Superior temporal gyrus (tissue), 1 donor: ENCODE results near the gene PDZD8.
"Not testable (repeated sequence)": the region's sequence is repeated elsewhere in the genome, so short reads cannot be mapped to it uniquely, and the experiment has no call there.

Experiments
- DNase-seq: peaks from one replicate; pipeline ENCODE4 v3.0.0-alpha.2; 2016; ENCODE audit errors: extremely low spot score

PDZD8 gene

DNA sequence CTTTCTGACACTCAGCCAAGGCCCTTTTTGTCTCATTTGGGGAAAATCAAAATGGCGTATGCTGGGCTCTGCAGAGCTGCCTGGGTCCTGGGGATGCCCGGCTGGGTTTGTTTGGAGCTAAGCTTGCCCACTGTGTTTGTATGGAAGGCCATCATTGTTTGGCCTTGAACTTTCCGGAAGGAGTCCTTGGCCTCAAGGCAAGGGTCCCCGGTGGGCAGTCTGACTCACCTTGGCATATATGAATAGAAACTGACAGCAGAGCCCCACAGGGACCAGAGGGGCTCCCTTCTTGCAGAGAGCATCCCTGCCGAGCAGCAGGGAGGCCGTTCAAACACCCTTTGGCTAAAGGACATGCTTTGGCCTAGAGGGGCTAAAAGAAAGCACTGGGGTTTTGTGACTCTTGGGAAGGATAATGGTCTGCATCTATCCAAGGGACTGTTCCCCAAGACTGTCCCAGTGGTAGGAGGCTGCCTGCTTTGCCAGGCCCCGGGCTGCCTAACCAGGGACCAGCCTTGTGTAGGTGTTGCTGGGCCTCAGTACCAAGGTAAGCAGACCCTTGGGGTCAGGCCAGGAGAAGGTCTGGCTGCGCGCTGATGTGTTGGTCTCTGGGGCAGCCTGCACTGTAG is 119.3 kb downstream of the PDZD8 start:
- DNase-seq: no peak

DNA sequence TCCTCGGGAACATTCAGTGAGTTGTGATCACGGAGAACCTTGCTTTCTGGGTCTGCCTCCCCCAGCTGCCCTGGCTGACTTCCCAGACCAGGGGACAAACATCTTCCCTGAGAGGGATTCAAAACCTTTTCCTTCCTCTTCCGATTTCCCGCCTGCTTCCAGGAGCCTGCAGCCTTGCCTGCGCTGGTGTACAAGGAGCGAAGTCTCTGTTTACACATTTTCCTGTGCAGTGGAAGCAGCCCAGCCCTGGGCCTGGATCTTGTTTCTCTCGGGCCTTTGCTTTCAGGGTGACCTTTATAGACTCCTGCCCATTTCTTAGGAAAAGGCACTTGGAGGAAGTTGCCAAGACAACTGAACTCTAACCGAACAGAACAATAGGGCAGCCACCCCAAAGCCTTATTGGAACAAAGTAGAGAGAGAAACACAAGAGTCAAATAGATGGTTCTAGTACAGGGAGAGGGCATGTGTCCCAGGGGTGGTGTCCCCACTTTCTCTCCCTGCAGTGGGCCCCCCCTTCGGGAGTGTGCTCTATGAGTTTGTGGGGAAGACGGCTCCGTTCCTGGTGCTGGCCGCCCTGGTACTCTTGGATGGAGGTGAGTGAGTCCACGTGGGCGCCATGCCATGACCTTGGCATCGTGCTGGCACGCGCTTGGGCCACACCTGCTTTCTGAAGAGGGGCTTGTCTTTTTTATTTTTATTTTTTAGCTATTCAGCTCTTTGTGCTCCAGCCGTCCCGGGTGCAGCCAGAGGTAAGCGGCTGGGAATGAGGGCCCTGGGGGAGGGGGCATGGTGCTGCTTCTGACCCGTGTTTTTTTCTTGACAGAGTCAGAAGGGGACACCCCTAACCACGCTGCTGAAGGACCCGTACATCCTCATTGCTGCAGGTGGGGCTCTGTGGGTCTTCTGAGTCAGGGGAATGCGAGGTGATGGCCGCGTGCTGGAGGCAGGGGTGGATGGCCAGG is 120.2 kb downstream of the PDZD8 start:
- DNase-seq: no peak

GRCh38 chr10:117254338-117254737 is 120.9 kb downstream of the PDZD8 start:
- DNase-seq: no peak

DNA sequence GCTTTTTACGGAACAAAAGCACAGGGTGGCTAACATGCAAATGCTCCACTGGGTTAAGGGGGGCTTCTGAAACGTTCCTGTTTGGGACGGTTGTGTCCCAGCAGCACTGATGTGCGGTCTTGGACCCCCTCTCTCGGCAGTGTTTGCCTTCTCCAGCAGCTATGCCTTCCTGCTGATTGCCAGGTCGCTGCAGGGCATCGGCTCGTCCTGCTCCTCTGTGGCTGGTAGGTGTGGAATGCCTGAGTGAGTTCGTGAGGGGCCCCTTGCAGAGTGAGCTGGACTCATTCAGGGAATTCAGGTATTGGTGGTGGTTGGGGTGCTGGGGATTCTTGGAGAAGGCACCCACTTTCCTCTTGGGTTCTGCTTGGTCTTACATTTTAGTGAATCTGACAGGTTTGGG is 121.3 kb downstream of the PDZD8 start:
- DNase-seq: no peak

GRCh38 chr10:117250411-117250810 is 124.8 kb downstream of the PDZD8 start:
- no peak for DNase-seq

DNA sequence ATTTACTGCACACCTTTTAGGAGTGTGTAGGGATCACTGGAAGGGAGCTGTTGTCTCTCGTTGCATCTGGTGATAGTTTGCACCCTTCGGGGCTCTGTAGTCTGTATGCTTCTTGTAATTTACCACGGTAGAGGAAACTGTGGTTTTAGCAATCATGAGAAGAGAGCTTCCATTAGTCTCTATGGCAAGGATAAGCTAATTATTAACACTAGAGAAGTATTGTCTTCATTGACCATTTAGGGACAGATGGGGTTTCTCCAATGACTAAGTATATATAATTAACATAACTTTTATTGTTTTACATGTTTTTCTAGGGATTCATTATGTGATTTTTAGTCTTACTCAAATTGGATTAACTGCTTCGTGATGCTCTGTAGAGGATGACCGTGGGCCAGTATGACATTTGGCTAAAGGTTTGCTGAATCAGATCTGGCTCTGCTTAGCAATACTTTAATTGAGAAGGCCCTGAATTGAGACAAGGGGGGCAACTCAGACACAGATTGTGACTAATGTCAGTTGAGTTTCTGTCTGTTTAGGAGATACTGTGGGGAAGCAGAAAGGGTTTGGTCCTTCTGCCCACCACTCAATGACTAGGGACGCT is 125.6 kb downstream of the PDZD8 start:
- no peak for DNase-seq

- no peak for DNase-seq
These were observed 126.3 kb downstream of the PDZD8 start for GRCh38 chr10:117248750-117249465.

- no peak for DNase-seq
These were observed 128.1 kb downstream of the PDZD8 start for GRCh38 chr10:117246997-117247671.

DNA sequence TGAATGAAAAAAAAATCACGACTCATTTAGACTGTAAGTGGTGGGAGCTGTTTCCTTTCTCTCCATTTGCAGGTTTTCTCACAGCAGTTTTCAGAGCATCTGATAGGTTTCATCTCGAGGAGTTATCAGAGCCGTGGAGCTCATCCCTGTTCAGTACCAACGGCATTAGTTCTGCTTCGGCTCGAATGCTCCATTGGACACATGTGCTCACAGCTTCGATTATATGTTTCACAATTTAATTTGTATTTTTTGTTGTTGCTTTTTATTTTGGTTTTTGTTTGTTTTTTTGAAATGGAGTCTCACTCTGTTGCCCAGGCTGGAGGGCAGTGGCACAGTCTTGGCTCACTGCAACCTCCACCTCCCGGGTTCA is 132.8 kb downstream of the PDZD8 start:
- DNase-seq: no peak

DNA sequence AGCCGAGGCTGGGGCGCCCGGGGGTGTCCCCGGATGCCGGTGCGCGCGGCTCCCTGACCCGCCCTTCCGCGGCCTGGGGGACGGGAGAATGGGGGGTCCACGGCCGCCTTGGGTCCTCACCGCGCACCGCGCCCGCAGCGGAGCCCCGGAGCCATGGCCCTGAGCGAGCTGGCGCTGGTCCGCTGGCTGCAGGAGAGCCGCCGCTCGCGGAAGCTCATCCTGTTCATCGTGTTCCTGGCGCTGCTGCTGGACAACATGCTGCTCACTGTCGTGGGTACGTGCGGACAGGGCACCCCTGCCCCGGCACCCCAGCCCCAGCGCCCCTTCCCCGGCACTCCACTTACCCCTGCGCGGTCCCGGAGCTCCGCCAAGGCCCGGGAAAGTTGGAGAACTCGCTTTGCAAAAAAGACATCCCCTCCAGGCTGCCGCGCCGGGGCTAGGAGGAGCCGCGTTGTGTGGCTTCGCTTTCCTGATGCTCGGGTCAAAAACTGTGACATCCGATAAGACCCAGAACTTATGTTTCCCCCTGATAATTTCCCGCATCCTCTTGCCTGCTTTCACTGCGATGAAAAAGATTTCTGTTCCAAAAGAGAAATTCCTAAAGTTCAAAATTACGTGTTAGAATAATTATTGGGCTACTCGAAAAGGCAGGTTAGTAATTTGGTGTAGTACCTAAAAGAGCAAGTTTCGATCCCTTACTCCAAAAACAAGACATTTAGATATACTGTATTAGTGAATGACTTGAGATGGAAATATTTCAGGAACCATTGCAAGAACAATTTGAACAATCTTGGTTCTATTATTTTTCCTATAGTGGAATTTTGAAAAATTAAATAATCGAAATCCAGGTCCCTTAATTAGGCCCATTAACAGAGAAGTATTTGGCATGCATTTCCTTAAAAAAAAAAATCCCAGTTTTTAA is 133.4 kb downstream of the PDZD8 start:
- DNase-seq: no peak

DNA sequence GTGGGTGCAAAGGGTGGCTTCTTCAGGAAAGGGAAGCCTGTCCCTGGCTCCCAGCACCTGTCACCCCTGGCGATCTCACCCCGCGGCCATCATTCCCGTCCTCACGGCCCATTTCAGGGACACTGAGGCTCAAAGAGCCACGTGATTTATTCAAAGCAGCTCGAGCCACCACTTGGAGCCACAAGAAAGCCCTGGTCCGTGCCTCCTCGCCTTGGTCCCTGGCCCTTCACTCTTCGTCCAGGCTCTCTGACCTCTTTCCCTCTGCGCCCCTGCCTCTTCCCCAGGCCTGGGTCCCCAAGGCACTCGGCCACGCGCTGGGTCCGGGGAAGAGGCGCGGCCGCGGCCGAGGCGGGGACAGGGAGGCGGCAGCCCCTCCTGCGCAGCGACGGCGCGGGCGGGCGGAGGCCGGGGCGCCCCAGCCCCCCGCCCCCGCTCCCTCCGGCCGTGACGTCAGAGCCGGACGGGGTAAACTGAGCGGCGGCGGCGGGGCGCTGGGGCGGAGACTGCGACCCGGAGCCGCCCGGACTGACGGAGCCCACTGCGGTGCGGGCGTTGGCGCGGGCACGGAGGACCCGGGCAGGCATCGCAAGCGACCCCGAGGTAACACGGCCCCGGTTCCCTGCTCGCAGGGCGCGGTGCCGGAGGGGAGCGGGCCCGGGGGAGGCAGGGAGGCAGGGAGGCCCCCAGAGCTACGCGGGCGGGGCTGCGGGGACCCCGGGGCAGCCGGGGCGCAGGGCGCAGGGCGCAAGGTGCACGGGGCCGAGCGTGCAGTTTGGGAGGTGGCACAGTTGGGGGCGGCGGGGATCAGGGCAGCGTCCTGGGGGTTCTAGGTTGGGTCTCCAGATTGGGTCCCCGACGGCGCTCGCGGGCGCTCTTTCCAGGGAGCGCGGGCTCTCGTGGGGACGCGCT is 134.4 kb downstream of the PDZD8 start, which contains the start of gene SLC18A2:
Gene SLC18A2, plus strand, starts transcription at position 494 of the 909 bp plus-strand sequence. CDS start 580 bp downstream, outside the sequence.
- no peak for DNase-seq

GRCh38 chr10:117239721-117240620 is 135.3 kb downstream of the PDZD8 start:
- no peak for DNase-seq

- DNase-seq: no peak
These were observed 136.2 kb downstream of the PDZD8 start for GRCh38 chr10:117239051-117239450.

DNA sequence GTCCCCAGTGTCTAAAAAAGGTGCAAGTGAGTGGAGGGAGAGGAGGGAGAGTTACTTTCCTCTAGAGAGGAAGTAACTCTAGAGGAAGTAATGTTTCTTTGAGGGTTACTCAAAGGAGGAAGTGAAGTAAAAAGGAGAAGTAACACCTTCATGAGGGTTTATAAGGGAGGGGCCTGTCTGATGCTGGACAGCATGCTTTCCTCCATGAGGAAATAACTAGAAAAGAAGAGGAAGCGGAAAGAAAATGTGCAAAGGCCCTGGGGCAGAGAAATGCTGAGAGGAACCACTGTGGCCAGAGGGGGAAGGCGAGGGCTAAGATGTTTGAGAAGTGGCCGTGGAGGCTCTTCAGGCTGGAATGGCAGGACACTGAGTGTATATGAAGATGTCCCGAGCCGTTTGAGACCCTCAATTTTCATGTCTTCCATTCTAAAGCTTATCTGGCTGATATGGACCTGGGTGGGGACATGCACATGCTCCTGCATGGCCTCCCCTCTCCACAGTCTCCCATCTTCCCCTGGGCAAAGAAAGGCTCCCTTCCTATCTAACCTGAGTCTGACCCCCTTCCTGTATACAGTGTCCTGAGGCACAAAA is 137.7 kb downstream of the PDZD8 start:
- DNase-seq: no peak

GRCh38 chr10:117230107-117230506 is 145.1 kb downstream of the PDZD8 start:
- not testable (repeated sequence) for DNase-seq

DNA sequence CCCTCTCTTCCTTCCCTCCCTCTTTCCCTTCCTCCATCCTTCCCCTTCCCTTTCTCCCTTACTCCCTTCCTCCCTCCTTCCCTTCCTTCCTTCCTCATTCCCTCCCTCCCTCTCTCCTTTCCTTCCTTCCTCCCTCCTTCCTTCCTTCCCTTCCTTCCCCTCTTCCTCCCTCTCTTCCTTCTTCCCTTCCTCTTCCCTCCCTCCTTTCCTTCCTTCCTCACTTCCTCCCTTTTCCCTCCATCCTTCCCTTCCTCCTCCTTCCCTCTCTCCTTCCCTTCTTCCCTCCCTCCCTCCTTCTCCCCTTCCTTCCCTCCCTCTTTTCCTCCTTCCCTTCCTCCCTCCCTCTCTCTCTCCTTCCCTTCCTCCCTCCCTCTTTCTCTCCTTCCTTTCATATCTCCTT is 147.0 kb downstream of the PDZD8 start:
- no peak for DNase-seq
